Activated T-cell treated with anti-CD3 and anti-CD28 coated beads for 48 hours (primary cell): Measurements from ENCODE around the gene PARM1.
"Not testable (repeated sequence)": the region's sequence is repeated elsewhere in the genome, so short reads cannot be mapped to it uniquely, and the experiment has no call there.

Experiments used
- DNase-seq: peaks from one replicate; pipeline ENCODE4 v3.0.0-alpha.2; 2020; ENCODE audit warnings: low read depth

The PARM1 gene

DNA sequence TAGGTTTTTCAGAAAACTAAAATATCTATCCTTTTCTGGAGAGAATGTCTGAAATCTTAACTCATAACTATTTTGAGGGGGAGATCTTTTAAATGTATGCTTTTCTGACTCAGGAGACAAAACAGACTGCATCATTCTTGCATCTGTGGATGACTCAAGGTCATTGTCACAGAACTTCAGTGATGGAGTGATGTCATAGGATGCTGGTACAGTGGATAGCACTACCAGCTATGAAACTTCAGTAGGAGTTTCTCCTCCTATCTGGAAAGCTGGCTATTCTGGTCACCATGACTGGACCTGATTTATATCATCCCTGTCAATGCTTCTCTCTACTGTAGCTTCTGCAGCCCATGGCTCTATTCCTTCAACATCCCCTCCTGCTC is 50.3 kb downstream of the PARM1 start:
- DNase-seq, result no peak

DNA sequence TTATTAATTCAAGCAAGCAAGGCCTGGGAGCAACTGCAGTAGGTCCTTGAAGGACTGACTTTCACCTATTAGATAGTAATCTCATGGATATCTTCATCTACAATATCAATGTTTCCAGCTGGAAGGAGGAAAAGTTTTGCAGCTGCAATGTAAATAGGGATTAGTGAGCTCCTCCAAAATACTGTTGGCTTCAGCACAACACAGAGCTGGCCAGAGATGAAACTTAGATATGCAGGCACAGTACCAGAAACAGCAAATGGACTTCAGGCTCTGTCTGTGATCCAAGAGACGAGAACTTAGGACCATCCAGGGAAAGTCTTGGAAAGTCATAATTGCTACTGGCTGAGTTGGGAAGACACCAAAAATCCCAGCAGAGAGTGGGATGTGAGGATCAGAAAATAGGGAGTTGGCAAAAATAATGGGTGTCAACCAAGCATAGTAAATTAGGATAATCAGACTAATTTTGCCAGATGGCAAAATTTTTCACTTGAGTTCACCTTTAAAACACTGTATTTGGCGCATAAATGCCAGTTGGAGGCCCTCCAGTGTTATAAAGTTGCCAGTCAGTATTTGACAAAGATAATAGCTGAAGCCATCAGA is 57.5 kb downstream of the PARM1 start:
- DNase-seq, result no peak

DNA sequence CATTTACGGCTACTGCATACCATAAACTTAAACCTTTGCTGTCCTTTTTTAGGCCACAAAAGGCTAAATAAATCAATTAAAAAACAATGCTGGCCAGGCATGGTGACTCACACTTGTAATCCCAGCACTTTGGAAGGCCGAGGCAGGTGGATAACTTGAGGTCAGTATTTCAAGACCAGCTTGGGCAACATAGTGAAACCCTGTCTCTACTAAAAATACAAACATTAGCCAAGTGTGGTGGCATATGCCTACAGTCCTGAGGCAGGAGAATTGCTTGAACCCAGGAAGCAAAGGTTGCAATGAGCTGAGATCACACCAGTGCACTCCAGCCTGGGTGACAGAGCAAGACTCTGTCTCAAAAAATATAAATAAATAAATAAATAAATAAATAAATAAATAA is 61.5 kb downstream of the PARM1 start:
- DNase-seq, result not testable (repeated sequence)

- DNase-seq, result no peak
Measured at GRCh38 chr4:74996996-74997395, 64.1 kb downstream of the PARM1 start.

DNA sequence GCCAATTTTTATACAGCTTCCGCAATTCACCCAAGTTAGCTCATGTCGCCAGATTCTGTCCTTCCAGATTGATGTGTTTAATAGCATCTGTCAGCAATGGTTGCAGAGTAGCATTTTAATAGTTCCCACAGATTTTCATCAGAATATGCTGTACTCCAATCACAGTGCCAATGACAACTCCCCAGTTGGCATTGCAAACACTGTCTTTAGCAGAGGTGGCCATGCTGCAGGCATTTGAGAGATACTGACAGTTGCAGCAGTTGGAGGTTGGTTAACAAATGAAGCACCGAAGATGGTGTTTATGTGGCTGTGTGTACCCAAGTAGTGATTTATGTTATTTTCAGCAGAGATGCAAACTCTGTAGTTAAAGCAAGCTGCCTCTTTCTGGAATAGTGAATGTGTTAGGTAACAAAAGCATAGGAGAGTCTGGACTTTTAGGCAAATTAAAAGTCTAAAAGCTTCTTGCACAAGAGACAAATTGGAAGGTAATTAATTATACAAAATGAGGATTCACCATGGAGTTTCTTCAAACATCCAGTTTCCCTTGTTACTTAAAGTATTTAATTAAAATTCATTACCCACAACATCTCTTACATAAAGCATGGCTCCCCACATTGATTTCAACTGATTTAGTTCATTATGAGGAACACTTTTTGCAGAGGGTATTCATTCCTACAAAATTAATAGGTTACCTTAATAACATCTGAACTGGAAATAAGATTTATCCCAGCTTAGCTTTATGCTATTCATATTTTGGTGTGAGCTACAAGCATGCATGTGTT is 65.2 kb downstream of the PARM1 start:
- DNase-seq, result no peak

DNA sequence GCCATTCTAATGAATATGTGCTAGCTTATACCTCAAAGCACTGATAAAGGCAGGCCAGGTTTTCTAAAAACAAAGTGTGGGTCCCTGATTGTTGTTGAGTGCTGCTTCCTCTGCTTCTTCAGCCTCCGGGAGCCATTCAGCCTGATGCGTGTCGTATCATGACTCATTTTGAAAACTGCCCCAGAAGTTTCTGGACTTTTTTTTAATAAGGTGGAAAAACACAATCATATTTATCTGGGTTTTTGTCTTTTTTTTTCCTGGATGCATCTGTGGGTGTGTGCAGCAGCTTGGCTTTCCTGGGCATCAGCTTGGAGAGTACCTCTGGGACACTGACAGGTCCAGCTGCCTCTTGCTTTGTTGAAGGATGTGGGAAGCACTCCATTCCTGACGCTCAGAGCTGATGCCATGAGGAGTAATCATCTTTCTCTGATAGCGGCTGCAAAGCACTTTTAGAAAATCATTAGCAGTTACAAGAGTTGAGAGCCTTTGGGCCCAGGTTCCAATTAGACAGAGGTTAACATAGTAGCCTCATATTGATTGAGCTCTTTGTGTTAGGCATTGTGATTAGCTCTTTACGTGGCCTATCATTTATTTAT is 66.9 kb downstream of the PARM1 start:
- DNase-seq, result no peak

DNA sequence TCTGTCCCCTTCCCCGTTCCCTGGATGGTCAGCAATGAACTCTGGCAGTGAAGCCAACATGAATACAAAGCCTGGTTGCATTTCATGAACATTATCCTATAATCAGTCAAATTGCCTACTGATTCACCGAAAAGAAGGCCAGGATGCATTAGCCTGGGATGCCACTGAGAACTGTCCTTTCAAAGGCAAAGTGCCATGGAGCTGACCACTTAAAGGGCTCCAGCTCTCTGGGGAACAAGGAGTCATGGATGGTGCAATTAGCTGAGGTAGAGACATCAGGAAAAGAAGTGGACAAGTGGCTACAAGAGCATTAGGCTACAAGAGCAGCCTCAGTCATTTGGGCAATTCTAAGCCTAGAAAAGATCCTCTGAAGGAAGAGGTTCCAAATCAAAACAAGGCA is 69.0 kb downstream of the PARM1 start:
- no peak for DNase-seq

- no peak for DNase-seq
Measured at GRCh38 chr4:75002381-75002780, 69.5 kb downstream of the PARM1 start.

DNA sequence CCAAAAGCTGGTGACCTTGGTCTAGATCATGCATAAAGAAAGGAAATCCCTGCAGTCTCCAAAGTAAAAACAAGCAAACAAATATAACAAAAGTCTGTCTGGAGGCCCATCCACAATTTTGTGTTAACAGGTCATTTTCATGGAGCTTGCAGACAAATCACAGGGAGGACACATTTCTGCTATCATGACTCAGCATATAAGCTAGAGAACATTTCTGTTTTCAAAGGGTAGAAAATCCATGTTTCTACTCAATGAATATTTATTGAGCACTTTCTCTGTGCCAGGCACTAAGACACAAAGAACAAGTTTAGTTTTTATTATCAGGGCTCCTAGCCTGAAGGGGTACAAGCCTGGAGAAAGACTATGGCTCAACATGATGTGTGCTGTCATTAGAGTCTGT is 71.1 kb downstream of the PARM1 start:
- DNase-seq, result no peak

- DNase-seq, result no peak
Measured at GRCh38 chr4:75004755-75005668, 72.1 kb downstream of the PARM1 start.

- DNase-seq, result no peak
Measured at GRCh38 chr4:75005727-75006126, 72.8 kb downstream of the PARM1 start.

- DNase-seq, result no peak
Measured at GRCh38 chr4:75007891-75008290, 75.0 kb downstream of the PARM1 start.

DNA sequence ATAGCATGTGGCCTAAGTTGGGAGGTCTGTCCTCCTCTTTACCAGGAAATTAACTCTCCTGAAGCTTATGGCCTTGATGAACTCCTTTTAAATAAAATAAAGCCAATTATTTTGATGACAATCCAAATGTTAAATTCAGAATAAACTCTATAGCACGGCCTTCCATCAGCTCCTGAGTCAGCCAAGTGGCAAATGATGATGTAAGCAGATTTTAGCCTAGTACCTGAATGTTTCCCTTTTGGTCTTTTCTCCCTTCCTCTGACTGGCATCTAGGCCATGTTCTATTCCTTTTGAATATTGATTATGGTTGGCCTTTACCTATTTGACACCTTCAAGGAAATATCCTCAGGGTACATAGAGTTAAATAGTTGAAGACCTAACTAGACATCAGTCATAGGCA is 76.2 kb downstream of the PARM1 start:
- no peak for DNase-seq

GRCh38 chr4:75011131-75011795 is 78.3 kb downstream of the PARM1 start:
- no peak for DNase-seq

DNA sequence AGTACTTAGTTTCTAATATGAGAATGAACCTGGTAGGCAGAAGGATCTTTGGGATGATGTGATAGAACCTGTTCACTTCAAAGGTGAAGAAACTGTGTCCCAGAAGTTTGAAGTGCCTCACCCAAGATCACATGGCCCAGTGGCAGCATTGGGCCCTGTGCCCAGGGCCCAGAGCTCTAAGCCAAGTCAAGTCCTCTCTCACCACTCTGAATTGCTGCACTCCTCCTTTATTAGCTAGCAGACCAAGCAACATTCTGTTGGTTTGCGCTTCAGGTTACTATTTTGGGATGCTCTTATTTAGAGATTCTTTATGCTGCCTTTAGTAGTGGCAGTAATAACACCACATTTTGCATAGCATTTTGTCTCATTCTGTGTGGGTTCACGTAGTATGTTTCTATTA is 82.7 kb downstream of the PARM1 start:
- no peak for DNase-seq

DNA sequence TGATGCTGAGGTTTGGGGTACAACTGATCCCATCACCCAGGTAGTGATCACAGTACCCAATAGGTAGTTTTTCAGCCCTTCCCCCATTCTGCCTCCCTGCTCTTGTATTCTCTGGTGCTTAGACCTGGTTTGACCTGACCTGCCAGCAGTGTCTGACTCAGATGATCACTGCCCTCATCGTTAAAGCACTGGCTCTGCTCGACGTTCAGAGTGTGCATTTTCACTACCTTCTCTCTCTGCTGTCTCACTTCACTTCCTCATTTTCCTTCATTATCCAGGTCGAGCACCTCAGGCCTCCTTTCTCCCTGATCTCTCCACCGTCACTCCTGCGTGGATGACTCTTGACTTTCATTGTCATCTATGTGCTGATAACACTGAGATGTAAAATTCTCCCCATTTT is 83.6 kb downstream of the PARM1 start:
- no peak for DNase-seq

GRCh38 chr4:75018811-75019479 is 86.0 kb downstream of the PARM1 start:
- no peak for DNase-seq

DNA sequence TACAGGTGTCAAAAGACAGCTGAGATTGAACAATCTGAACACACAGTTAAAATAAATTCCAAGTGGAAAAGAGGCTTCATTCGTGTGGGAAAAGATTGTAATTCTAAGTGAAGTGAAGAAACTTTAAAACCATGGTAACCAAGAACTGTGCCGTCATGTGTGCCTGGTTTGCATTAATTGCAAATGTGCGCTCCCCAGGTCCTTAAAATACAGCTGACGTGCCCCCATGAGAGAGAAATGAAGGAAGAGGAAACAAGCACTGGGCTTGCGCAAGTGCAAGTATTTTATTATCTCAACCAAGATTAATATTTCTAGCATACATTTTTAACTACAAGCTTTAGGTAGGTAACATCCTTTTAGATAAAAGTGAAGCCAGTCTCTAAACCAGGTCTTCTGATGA is 92.5 kb downstream of the PARM1 start:
- DNase-seq, result no peak

- no peak for DNase-seq
Measured at GRCh38 chr4:75028196-75028854, 95.4 kb downstream of the PARM1 start.

DNA sequence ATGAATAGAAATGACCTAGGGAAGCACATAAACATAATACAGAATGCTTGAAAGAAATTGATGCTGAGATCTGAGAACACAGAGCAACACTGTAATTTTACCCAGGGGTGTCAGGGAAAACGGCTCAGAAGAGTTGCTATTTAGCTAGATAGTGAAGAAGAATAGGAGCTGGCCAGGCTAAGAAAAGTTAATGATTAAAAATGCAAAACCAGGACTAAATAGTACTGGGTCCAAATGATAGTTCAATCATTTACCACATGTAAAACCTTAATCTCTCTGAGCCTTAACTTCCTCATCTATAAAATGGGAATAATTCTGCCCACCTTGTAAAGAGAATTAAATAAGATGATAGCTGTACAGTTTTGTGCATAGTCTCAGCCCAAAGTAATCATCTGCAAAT is 97.1 kb downstream of the PARM1 start:
- no peak for DNase-seq
